H1 (cell line): ENCODE measurements around the gene ACVR2B. TPM values are rescaled to one million over a fixed set of nuclear protein-coding genes. Genes with fewer than 3 reads are reported as not detected.

ENCODE experiments used
- GTF2F1 ChIP-seq: IDR thresholded peaks from 2 replicates; pipeline ENCODE4 v1.6.1; 2012; ENCODE audit warnings: low read depth, low read length, improper control_type of control experiment, borderline replicate concordance
- MAX ChIP-seq: IDR thresholded peaks from 2 replicates; pipeline ENCODE4 v1.6.1; 2012; ENCODE audit warnings: inconsistent platforms
- ZNF274 ChIP-seq: IDR thresholded peaks from 2 replicates; pipeline ENCODE4 v1.7.0; 2012; ENCODE audit warnings: low read length, borderline replicate concordance; ENCODE audit errors: extremely low read depth
- polyA plus RNA-seq, 7 experiments: library from polyadenylated mRNA; depleted of rRNA in 3 of 7; stranded (reverse) in 5 of 7; unstranded in 2 of 7; fragments of >200 nt in 5 of 7; fragments of 200-250 nt in 2 of 7; gene quantifications; 1 replicate in 5 of 7; 2 replicates in 1 of 7; 4 replicates in 1 of 7; pipeline versions ENCODE4 v1.2.1 to v1.2.3, GENCODE V29; 2011 to 2013; ENCODE audit warnings: missing spikeins in 2 of 7, mixed read lengths in 2 of 7
- total RNA-seq: library from RNA; stranded (reverse); fragmentation: NEBNext Ultra II Directional; extraction: Animal tissue kit (Norgen Biotek cat#: 25700); gene quantifications from 2 replicates; pipeline ENCODE4 v1.2.1, GENCODE V29; 2021
- TF ChIP-seq, protein P1 (sequence below): IDR thresholded peaks from 2 replicates; pipeline ENCODE4 v1.6.1; 2012; ENCODE audit warnings: low read length, inconsistent platforms

The ACVR2B gene
- total and polyA plus RNA-seq, 2 of the 8 experiments (the other 6 are each of a cell fraction or from before 2014, with no cell fraction given) = 24.7 to 109 TPM

GRCh38 chr3:38459499-38460048 is 5.9 kb downstream of the ACVR2B start (continued):
- TF ChIP-seq, protein P1, sequence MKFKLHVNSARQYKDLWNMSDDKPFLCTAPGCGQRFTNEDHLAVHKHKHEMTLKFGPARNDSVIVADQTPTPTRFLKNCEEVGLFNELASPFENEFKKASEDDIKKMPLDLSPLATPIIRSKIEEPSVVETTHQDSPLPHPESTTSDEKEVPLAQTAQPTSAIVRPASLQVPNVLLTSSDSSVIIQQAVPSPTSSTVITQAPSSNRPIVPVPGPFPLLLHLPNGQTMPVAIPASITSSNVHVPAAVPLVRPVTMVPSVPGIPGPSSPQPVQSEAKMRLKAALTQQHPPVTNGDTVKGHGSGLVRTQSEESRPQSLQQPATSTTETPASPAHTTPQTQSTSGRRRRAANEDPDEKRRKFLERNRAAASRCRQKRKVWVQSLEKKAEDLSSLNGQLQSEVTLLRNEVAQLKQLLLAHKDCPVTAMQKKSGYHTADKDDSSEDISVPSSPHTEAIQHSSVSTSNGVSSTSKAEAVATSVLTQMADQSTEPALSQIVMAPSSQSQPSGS = no peak
- TF ChIP-seq ZNF274 = no peak
- no peak for TF ChIP-seq GTF2F1
- TF ChIP-seq MAX = no peak
